ENCODE measurements around the gene SLC1A4. TPM values are rescaled to one million over a fixed set of nuclear protein-coding genes. Genes with fewer than 3 reads are reported as not detected.

SLC1A4 gene
- total and polyA plus RNA-seq, 7 donors: 0.60 to 13.4 (median 5.1) TPM

- H3K36me3 ChIP-seq: no peaks in the 10 kb centered on the region
- TF ChIP-seq POLR2A (IDR thresholded peaks at IDR 0.05) (no peak), POLR2AphosphoS5 (IDR thresholded peaks at IDR 0.05) (peak in 2 of 4 donors; percentile 25 to 36), CTCF (IDR thresholded peaks at IDR 0.05) (peak; percentile 62 to 86 (median 78)), EP300 (IDR thresholded peaks at IDR 0.05) (peak in 1 of 4 donors; percentile 68)
- intact Hi-C loops (cut with DNase I): loop anchor here (2.0 to 10.0 kb wide), 2 partner anchors 66 to 370 kb away; partner anchors contain the start of genes RAB1A and SPRED2
- H3K27ac ChIP-seq: peak overlapping the region; percentile 56 to 76 (median 63)
- H3K27me3 ChIP-seq: no peaks in the 10 kb centered on the region
- H3K4me3 ChIP-seq: no peak overlapping the region
- H3K4me1 ChIP-seq: peaks cover 0 to 91% (median 78%) of the 10 kb centered on the region in 4 donors
- DNase-seq: peak; percentile 83
- 30 to 40% methylated on average over 14 of the region's 14 CpGs for WGBS, 2 donors
- H3K9me3 ChIP-seq: no peaks in the 10 kb centered on the region
These were observed 75.7 kb downstream of the SLC1A4 start for GRCh38 chr2:65064728-65065552.

GRCh38 chr2:65067806-65068553 is 78.8 kb downstream of the SLC1A4 start:
- H3K27ac ChIP-seq: peak overlapping the region in 1 of 4 donors; percentile 4

GRCh38 chr2:65069439-65069824 is 80.2 kb downstream of the SLC1A4 start:
- 88 to 96% methylated on average over 6 of the region's 6 CpGs for WGBS, 2 donors
- TF ChIP-seq POLR2A (IDR thresholded peaks at IDR 0.05) (no peak), POLR2AphosphoS5 (IDR thresholded peaks at IDR 0.05) (no peak), EP300 (IDR thresholded peaks at IDR 0.05) (no peak), CTCF (IDR thresholded peaks at IDR 0.05) (no peak)
- Histone ChIP-seq H3K9me3 (no peaks in the 10 kb centered on the region), H3K36me3 (peaks cover 5 to 30% (median 11%) of the 10 kb centered on the region in 4 donors), H3K27ac (peak overlapping the region; percentile 44 to 69 (median 56)), H3K4me1 (peaks cover 0 to 75% (median 65%) of the 10 kb centered on the region in 4 donors), H3K27me3 (no peaks in the 10 kb centered on the region), H3K4me3 (no peak overlapping the region)
- intact Hi-C loops (cut with DNase I): loop anchor here (10.0 kb wide), 1 partner anchor 365 kb away; the partner anchor contains the start of gene SPRED2
- no peak for DNase-seq

More at GRCh38 chr2:65067806-65068553, 78.8 kb downstream of the SLC1A4 start:
- no peak for TF ChIP-seq CTCF (IDR thresholded peaks at IDR 0.05)
- TF ChIP-seq POLR2A (IDR thresholded peaks at IDR 0.05): no peak
- Histone ChIP-seq H3K4me1 (peaks cover 0 to 75% (median 70%) of the 10 kb centered on the region in 4 donors), H3K9me3 (no peaks in the 10 kb centered on the region), H3K27me3 (no peaks in the 10 kb centered on the region), H3K36me3 (peaks cover 1 to 23% (median 10%) of the 10 kb centered on the region in 4 donors), H3K4me3 (no peak overlapping the region)
- DNase-seq: no peak
- intact Hi-C loops (cut with DNase I): loop anchor here (10.0 kb wide), 1 partner anchor 367 kb away; the partner anchor contains the start of gene SPRED2
- 76 to 88% methylated on average over 14 of the region's 14 CpGs for WGBS, 2 donors

GRCh38 chr2:65070172-65070830 is 81.1 kb downstream of the SLC1A4 start:
- Histone ChIP-seq H3K9me3 (no peaks in the 10 kb centered on the region), H3K4me3 (no peak overlapping the region), H3K27ac (peak overlapping the region; percentile 44 to 69 (median 56)), H3K4me1 (peaks cover 0 to 75% (median 63%) of the 10 kb centered on the region in 4 donors), H3K27me3 (no peaks in the 10 kb centered on the region), H3K36me3 (peaks cover 5 to 30% (median 11%) of the 10 kb centered on the region in 4 donors)
- peak in 2 of 4 experiments; percentile 23 to 33 for TF ChIP-seq CTCF (IDR thresholded peaks at IDR 0.05)
- no peak for TF ChIP-seq EP300 (IDR thresholded peaks at IDR 0.05)
- WGBS, 2 donors: 19 to 58% methylated on average over 8 of the region's 8 CpGs
- no peak for DNase-seq
- intact Hi-C loops (cut with DNase I): loop anchor here (1.0 kb wide), 1 partner anchor 117 kb away; no protein-coding TSS in a partner anchor

All from sigmoid colon (tissue), 7 donors.